ENCODE measurements around the gene CIDEC.
"Not testable (repeated sequence)": the region's sequence is repeated elsewhere in the genome, so short reads cannot be mapped to it uniquely, and the experiment has no call there.

The CIDEC gene

GRCh38 chr3:9872067-9872466 is 8.0 kb downstream of the CIDEC start:
- DNase-seq = not testable (repeated sequence)

- no peak for DNase-seq
Observed at GRCh38 chr3:9870978-9871377, 9.1 kb downstream of the CIDEC start.

- DNase-seq = no peak
Observed at GRCh38 chr3:9869955-9870354, 10.1 kb downstream of the CIDEC start.

GRCh38 chr3:9867106-9867505 is 12.9 kb downstream of the CIDEC start:
- no peak for DNase-seq

GRCh38 chr3:9866639-9867038 is 13.4 kb downstream of the CIDEC start:
- no peak for DNase-seq

GRCh38 chr3:9865125-9865637 is 14.9 kb downstream of the CIDEC start:
- DNase-seq = not testable (repeated sequence)

GRCh38 chr3:9864200-9864927 is 15.7 kb downstream of the CIDEC start:
- no peak for DNase-seq

GRCh38 chr3:9863058-9863772 is 16.8 kb downstream of the CIDEC start:
- DNase-seq = no peak

- DNase-seq = no peak
Observed at GRCh38 chr3:9862391-9863057, 17.5 kb downstream of the CIDEC start.

GRCh38 chr3:9861626-9862130 is 18.4 kb downstream of the CIDEC start:
- DNase-seq = no peak

GRCh38 chr3:9861201-9861600 is 18.9 kb downstream of the CIDEC start:
- DNase-seq = no peak

- no peak for DNase-seq
Observed at GRCh38 chr3:9859530-9860025, 20.5 kb downstream of the CIDEC start.

- no peak for DNase-seq
Observed at GRCh38 chr3:9855594-9855993, 24.5 kb downstream of the CIDEC start.

GRCh38 chr3:9854291-9854940 is 25.6 kb downstream of the CIDEC start:
- DNase-seq = not testable (repeated sequence)

GRCh38 chr3:9852528-9852927 is 27.5 kb downstream of the CIDEC start:
- DNase-seq = no peak

GRCh38 chr3:9851926-9852325 is 28.1 kb downstream of the CIDEC start:
- DNase-seq = not testable (repeated sequence)

- DNase-seq = not testable (repeated sequence)
Observed at GRCh38 chr3:9851383-9851782, 28.7 kb downstream of the CIDEC start.

GRCh38 chr3:9848860-9849259 is 31.2 kb downstream of the CIDEC start:
- not testable (repeated sequence) for DNase-seq

- DNase-seq = not testable (repeated sequence)
Observed at GRCh38 chr3:9847870-9848269, 32.2 kb downstream of the CIDEC start.

- no peak for DNase-seq
Observed at GRCh38 chr3:9846931-9847488, 33.0 kb downstream of the CIDEC start.

- DNase-seq = no peak
Observed at GRCh38 chr3:9846231-9846630, 33.8 kb downstream of the CIDEC start.

GRCh38 chr3:9843715-9844438 is 36.2 kb downstream of the CIDEC start, which contains the start of gene RPUSD3:
TSS of gene RPUSD3 (minus strand) at chr3:9844008. CDS start at chr3:9843990, 18 bp downstream.
- peak; percentile 57 for DNase-seq

All from NCI-H446 treated with DMSO at 0.1 percent for 48 hours (cell line).